A549 treated with CORT108297 at 1 μM for 4 hours (cell line): ENCODE data around the gene MCFD2. TPM values are rescaled to one million over a fixed set of nuclear protein-coding genes. Genes with fewer than 3 reads are reported as not detected.

Source experiments
- total RNA-seq: library from RNA; stranded (reverse); fragments of 200-300 nt; extraction: Qiagen RNA extraction; gene quantifications from 5 replicates; pipeline ENCODE4 v1.2.3, GENCODE V29; 2022

Gene MCFD2
- total RNA-seq, result 92.7 to 110 TPM (median 103 TPM) in 5 replicates

DNA sequence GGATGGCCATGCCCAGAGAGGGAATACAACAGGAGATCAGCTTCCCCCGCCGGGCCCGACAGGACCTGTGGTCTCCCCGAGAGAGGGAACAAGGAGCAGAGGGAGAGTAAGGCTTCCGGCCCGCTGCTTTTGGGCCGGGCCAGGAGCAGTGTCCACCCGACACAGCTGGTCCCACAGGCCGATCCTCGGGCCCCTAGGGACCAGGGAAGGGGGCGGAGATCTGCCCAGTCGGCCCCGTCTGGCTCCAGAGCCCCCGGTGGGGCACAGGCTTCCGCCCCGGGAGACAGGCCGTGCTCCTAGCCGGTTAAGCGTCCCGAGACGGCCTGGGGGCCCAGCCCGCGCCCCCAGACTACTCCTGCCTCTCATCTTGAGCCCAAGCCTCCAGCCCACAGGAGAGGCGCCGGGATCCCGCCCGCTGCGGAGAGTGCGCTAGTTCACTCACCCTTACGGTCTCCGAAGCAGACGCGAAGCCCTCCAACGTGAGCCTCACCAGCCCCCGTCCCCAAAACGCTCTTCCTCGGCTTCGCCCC, at the start of gene MCFD2:
Gene MCFD2 (minus strand): TSS at position 526 of the 530 bp plus-strand sequence. CDS start 6,635 bp downstream, outside the sequence.

Other genes with a start within 250 kb of the MCFD2 start
- gene SOCS5, start 216.5 kb downstream of the MCFD2 start, total RNA-seq, result 21.5 to 31.7 TPM (median 25.6 TPM) in 5 replicates
- gene TTC7A, start 25.4 kb upstream of the MCFD2 start, total RNA-seq, result 29.7 to 43.7 TPM (median 37.0 TPM) in 5 replicates
- gene STPG4, start 239.5 kb upstream of the MCFD2 start, total RNA-seq, result 0.05 TPM in 1 of 5 replicates, not detected in the others